AG10803 (cell line): ENCODE results near the gene FGFR4.

Source experiments
- DNase-seq: peaks from one replicate; pipeline ENCODE4 v3.0.0; 2010; ENCODE audit warnings: low read depth
- H3K4me3 ChIP-seq: 2 replicates; pipeline ENCODE4 v1.5.1; 2011; ENCODE audit warnings: mild to moderate bottlenecking, low read length, control low read depth
- TF ChIP-seq, protein P1 (sequence below): conservative IDR thresholded peaks from 2 replicates; pipeline ENCODE4 v1.5.1; 2011; ENCODE audit warnings: mild to moderate bottlenecking, low read length, control low read depth, inconsistent platforms

The FGFR4 gene

DNA sequence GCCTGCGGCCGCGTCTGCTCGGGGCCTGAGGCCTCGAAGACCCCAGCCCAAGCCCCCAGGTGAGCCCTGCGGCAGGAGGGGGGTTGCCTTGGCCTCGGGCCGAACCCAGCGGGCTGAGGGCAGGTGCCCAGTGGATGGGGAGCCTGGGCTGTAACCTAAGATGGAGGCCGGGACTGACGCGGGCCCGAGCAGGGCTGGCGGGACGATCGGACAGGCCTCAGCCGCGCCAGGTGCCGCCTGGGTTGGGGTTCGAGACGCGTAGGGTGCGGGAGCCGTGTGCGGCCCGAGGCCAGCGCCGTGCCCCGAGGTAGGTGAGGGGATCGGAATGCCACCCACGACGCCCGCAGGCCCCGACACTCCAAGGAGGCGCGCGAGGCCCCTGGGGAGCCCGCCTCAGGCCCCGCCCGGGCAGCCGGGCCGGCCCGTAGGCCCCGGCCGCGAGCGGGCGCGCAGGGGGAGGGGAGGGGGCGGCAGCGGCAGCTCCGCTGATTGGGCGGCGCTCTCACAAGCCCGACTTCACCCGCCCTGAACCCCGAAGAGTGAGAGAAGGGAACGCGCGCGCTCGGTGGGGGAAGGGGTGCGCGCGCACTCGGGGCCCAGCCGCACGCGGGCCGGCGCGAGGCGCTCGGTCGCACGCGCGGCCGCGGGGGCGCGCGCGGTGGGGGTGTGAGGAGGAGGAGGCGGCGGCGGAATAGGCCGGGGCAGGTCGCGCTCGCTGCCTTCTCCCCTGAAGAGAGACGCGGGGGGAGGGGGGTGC lies 46.6 kb downstream of the FGFR4 start, which contains the start of gene NSD1:
NSD1 (plus strand) TSS at position 678 of the 757 bp plus-strand sequence. CDS start 1,331 bp downstream, outside the sequence.
- DNase-seq: peak; percentile 76
- TF ChIP-seq, protein P1, sequence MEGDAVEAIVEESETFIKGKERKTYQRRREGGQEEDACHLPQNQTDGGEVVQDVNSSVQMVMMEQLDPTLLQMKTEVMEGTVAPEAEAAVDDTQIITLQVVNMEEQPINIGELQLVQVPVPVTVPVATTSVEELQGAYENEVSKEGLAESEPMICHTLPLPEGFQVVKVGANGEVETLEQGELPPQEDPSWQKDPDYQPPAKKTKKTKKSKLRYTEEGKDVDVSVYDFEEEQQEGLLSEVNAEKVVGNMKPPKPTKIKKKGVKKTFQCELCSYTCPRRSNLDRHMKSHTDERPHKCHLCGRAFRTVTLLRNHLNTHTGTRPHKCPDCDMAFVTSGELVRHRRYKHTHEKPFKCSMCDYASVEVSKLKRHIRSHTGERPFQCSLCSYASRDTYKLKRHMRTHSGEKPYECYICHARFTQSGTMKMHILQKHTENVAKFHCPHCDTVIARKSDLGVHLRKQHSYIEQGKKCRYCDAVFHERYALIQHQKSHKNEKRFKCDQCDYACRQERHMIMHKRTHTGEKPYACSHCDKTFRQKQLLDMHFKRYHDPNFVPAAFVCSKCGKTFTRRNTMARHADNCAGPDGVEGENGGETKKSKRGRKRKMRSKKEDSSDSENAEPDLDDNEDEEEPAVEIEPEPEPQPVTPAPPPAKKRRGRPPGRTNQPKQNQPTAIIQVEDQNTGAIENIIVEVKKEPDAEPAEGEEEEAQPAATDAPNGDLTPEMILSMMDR: no peak
- H3K4me3 ChIP-seq: peak within 1 kb of the TSS; percentile 62

GRCh38 chr5:177133853-177134696 lies 47.4 kb downstream of the FGFR4 start:
- DNase-seq: peak; percentile 49
- TF ChIP-seq, protein P1: no peak
- H3K4me3 ChIP-seq: peak overlapping the region; percentile 62

DNA sequence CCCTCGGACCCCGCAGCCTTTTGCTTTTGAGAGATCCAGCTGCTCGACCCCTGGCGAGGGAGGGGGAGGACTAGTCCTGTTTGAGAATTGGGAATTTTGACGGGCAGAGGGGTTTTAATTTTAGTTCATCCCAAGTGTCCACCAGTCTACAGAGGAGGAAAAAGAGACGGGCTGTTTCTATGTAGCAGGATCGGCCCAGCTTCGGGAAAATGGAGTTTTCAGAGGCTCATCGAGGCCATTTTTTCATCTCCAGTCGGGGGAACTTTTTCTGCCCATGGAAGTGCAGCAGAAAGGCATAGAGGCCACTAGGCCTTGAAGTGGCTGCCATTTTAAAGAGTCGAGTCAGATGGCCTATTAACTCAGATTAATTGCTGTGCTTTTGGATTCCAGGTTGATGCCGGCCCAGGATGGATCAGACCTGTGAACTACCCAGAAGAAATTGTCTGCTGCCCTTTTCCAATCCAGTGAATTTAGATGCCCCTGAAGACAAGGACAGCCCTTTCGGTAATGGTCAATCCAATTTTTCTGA lies 48.0 kb downstream of the FGFR4 start:
- no peak for DNase-seq
- TF ChIP-seq, protein P1: no peak
- peak overlapping the region; percentile 62 for H3K4me3 ChIP-seq

DNA sequence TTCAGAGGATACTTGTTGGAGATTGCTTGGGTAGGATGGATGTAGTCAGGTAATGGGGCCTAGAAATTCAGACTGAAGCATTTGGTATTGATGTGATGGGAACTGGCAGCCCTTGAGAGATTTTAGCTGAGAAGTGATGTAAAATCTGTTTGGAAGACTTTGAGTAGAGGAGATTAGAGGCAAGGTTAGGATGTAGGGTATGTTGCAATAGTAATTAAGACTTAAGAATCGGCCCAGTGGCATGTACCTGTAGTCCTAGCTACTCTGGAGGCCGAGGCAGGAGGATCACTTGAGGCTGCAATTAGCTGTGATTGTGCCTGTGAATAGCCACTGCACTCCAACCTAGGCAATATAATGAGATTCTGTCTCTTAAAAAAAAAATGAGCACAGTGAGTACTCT lies 53.6 kb downstream of the FGFR4 start:
- TF ChIP-seq, protein P1: no peak
- DNase-seq: no peak
- H3K4me3 ChIP-seq: no peak overlapping the region

- DNase-seq: no peak
- TF ChIP-seq, protein P1: no peak
- no peak overlapping the region for H3K4me3 ChIP-seq
Observed at GRCh38 chr5:177141496-177141895, 54.8 kb downstream of the FGFR4 start.

- no peak for DNase-seq
- TF ChIP-seq, protein P1: no peak
- H3K4me3 ChIP-seq: no peak overlapping the region
Observed at GRCh38 chr5:177142098-177142611, 55.4 kb downstream of the FGFR4 start.
